ENCODE results near the gene CNTN4. TPM values are rescaled to one million over a fixed set of nuclear protein-coding genes. Genes with fewer than 3 reads are reported as not detected.

Gene CNTN4
- total RNA-seq, 2 experiments from 2014 or later, result not detected

- H3K36me3 Mint-ChIP-seq (ENCODE audit: low read depth), result no peaks in the 10 kb centered on the region
- ATAC-seq (no peak), DNase-seq (no peak)
- H3K27ac Mint-ChIP-seq, result no peak overlapping the region
- TF ChIP-seq, protein P1, sequence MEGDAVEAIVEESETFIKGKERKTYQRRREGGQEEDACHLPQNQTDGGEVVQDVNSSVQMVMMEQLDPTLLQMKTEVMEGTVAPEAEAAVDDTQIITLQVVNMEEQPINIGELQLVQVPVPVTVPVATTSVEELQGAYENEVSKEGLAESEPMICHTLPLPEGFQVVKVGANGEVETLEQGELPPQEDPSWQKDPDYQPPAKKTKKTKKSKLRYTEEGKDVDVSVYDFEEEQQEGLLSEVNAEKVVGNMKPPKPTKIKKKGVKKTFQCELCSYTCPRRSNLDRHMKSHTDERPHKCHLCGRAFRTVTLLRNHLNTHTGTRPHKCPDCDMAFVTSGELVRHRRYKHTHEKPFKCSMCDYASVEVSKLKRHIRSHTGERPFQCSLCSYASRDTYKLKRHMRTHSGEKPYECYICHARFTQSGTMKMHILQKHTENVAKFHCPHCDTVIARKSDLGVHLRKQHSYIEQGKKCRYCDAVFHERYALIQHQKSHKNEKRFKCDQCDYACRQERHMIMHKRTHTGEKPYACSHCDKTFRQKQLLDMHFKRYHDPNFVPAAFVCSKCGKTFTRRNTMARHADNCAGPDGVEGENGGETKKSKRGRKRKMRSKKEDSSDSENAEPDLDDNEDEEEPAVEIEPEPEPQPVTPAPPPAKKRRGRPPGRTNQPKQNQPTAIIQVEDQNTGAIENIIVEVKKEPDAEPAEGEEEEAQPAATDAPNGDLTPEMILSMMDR (IDR thresholded peaks at IDR 0.05), result no peak
- H3K4me3 Mint-ChIP-seq, result no peak overlapping the region
- H3K27me3 Mint-ChIP-seq, result no peaks in the 10 kb centered on the region
- no peaks in the 10 kb centered on the region for H3K9me3 Mint-ChIP-seq
- intact Hi-C loops (cut with micrococcal nuclease), result no loop called here
- H3K4me1 Mint-ChIP-seq (ENCODE audit: low read depth), result no peaks in the 10 kb centered on the region
- ChIA-PET POLR2A (no interaction called here), CTCF (no interaction called here)
Observed at GRCh38 chr3:2476996-2477395, 378.3 kb downstream of the CNTN4 start.

- H3K27ac Mint-ChIP-seq, result no peak overlapping the region
- intact Hi-C loops (cut with micrococcal nuclease), result no loop called here
- ATAC-seq (no peak), DNase-seq (no peak)
- H3K27me3 Mint-ChIP-seq, result no peaks in the 10 kb centered on the region
- no peak overlapping the region for H3K4me3 Mint-ChIP-seq
- ChIA-PET POLR2A (no interaction called here), CTCF (no interaction called here)
- H3K4me1 Mint-ChIP-seq (ENCODE audit: low read depth), result no peaks in the 10 kb centered on the region
- H3K36me3 Mint-ChIP-seq (ENCODE audit: low read depth), result no peaks in the 10 kb centered on the region
- no peaks in the 10 kb centered on the region for H3K9me3 Mint-ChIP-seq
- TF ChIP-seq, protein P1 (IDR thresholded peaks at IDR 0.05), result no peak
Observed at GRCh38 chr3:2477620-2478019, 379.0 kb downstream of the CNTN4 start.

DNA sequence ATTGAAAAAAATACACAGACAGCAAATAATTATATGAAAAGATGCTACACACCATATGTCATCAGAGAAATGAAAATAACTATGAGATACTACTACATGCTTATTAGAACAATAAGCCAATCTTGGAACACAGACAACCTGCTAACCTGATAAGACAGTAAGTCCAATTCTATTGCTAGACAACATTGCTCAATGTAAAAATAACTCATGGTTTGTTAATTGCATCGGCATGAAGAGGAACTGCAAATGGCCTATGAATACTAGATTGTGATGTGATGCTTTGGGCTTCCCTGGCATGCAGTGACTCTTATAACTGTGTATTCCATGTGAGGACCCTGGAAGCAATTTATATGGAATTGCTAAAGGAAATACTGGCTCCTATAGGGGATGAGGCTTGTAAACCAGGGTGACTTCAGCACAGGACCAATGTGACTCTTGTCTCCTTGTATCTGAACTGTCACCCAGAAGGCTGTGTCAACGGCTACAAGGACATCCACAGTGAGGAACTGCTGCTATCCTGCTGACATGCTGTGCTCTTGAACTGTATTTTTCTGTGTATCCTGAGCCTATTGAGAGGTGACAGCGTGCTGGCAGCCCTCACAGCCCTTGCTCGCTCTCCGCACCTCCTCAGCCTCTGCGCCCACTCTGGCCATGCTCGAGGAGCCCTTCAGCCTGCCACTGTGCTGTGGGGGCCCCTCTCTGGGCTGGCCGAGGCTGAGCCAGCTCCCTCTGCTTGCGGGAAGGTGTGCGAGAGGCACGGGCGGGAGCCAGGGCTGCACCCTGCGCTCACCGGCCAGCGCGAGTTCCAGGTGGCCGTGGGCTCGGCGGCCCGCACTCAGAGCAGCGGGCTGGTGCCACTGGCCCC, 385.7 kb downstream of the CNTN4 start:
- no peak for DNase-seq
- no peak overlapping the region for H3K27ac Mint-ChIP-seq
- H3K27me3 Mint-ChIP-seq, result no peaks in the 10 kb centered on the region
- ATAC-seq, result no peak
- H3K36me3 Mint-ChIP-seq (ENCODE audit: low read depth), result no peaks in the 10 kb centered on the region
- ChIA-PET CTCF (no interaction called here), POLR2A (no interaction called here)
- intact Hi-C loops (cut with micrococcal nuclease), result no loop called here
- no peaks in the 10 kb centered on the region for H3K9me3 Mint-ChIP-seq
- H3K4me3 Mint-ChIP-seq, result no peak overlapping the region
- no peaks in the 10 kb centered on the region for H3K4me1 Mint-ChIP-seq (ENCODE audit: low read depth)
- TF ChIP-seq, protein P1 (IDR thresholded peaks at IDR 0.05), result no peak

DNA sequence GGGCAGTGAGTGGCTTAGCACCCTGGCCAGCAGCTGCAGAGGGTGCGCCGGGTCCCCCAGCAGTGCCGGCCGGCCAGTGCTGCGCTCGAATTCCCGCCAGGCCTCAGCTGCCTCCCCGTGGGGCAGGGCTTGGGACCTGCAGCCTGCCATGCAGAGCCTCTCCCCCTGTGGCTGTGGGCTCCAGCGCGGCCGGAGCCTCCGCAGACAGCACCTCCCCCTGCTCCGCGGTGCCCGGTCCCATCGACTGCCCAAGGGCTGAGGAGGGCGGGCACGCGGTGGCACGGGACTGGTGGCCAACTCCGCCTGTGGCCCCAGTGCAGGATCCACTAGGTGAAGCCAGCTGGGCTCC, 386.3 kb downstream of the CNTN4 start:
- no peaks in the 10 kb centered on the region for H3K9me3 Mint-ChIP-seq
- POLR2A ChIA-PET, result no interaction called here
- CTCF ChIA-PET, result no interaction called here
- no peak for DNase-seq
- intact Hi-C loops (cut with micrococcal nuclease), result no loop called here
- ATAC-seq, result no peak
- no peak overlapping the region for H3K27ac Mint-ChIP-seq
- no peaks in the 10 kb centered on the region for H3K36me3 Mint-ChIP-seq (ENCODE audit: low read depth)
- TF ChIP-seq, protein P1 (IDR thresholded peaks at IDR 0.05), result no peak
- H3K4me3 Mint-ChIP-seq, result no peak overlapping the region
- no peaks in the 10 kb centered on the region for H3K4me1 Mint-ChIP-seq (ENCODE audit: low read depth)
- H3K27me3 Mint-ChIP-seq, result no peaks in the 10 kb centered on the region

DNA sequence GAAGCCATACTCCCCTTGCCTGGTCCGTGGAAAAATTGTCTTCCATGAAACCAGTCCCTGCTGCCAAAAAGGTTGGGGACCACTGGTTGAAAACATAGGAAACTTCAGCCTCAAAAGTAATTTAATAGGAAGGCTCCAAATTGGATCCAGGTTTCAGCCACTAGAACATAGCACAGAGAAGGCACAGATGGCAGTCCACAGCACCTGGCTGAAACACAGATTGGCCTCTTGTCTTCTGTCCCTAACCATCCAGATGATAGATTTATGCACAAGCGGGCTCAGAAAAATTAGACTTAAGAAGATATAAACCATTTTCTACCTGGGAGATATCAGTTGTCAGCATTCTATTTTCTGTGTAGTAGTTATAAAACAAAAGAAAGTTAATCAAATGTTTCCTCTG, 397.1 kb downstream of the CNTN4 start:
- no peaks in the 10 kb centered on the region for H3K4me1 Mint-ChIP-seq (ENCODE audit: low read depth)
- POLR2A ChIA-PET, result interaction anchor here (0.6 kb wide), 1 partner anchor 50 kb away, joined by 3 read pairs; no protein-coding TSS in a partner anchor
- no peak overlapping the region for H3K27ac Mint-ChIP-seq
- H3K36me3 Mint-ChIP-seq (ENCODE audit: low read depth), result no peaks in the 10 kb centered on the region
- no peaks in the 10 kb centered on the region for H3K27me3 Mint-ChIP-seq
- ATAC-seq (no peak), DNase-seq (no peak)
- H3K4me3 Mint-ChIP-seq, result no peak overlapping the region
- H3K9me3 Mint-ChIP-seq, result no peaks in the 10 kb centered on the region
- intact Hi-C loops (cut with micrococcal nuclease), result no loop called here
- TF ChIP-seq, protein P1 (IDR thresholded peaks at IDR 0.05), result no peak
- CTCF ChIA-PET, result no interaction called here
